Bone marrow (tissue), 2 donors: Measurements from ENCODE around the gene TMEM260.
"Not testable (repeated sequence)": the region's sequence is repeated elsewhere in the genome, so short reads cannot be mapped to it uniquely, and the experiment has no call there.

ENCODE experiments used
- DNase-seq, 2 donors: peaks; one replicate each; lab custom pipeline; 2025; lab: John Stamatoyannopoulos, UW

The TMEM260 gene

GRCh38 chr14:56598519-56598918 lies 18.9 kb downstream of the TMEM260 start:
- DNase-seq: no peak

- DNase-seq: no peak
These were observed 24.1 kb downstream of the TMEM260 start for GRCh38 chr14:56603648-56604047.

- DNase-seq: no peak
These were observed 29.1 kb downstream of the TMEM260 start for GRCh38 chr14:56608689-56609088.

- not testable (repeated sequence) for DNase-seq
These were observed 32.1 kb downstream of the TMEM260 start for GRCh38 chr14:56611663-56612062.

GRCh38 chr14:56617084-56617483 lies 37.5 kb downstream of the TMEM260 start:
- no peak for DNase-seq

- no peak for DNase-seq
These were observed 51.1 kb downstream of the TMEM260 start for GRCh38 chr14:56630707-56631106.

- DNase-seq: no peak
These were observed 52.6 kb downstream of the TMEM260 start for GRCh38 chr14:56632195-56632594.

- no peak for DNase-seq
These were observed 53.9 kb downstream of the TMEM260 start for GRCh38 chr14:56633544-56633943.

GRCh38 chr14:56635041-56635440 lies 55.4 kb downstream of the TMEM260 start:
- DNase-seq: no peak

GRCh38 chr14:56647493-56647892 lies 67.9 kb downstream of the TMEM260 start:
- no peak for DNase-seq

- DNase-seq: no peak
These were observed 69.1 kb downstream of the TMEM260 start for GRCh38 chr14:56648508-56649301.

- no peak for DNase-seq
These were observed 69.8 kb downstream of the TMEM260 start for GRCh38 chr14:56649382-56649781.

- no peak for DNase-seq
These were observed 70.5 kb downstream of the TMEM260 start for GRCh38 chr14:56650048-56650447.

GRCh38 chr14:56650979-56651378 lies 71.4 kb downstream of the TMEM260 start:
- no peak for DNase-seq

- no peak for DNase-seq
These were observed 78.0 kb downstream of the TMEM260 start for GRCh38 chr14:56657604-56658003.

GRCh38 chr14:56659378-56659777 lies 79.8 kb downstream of the TMEM260 start:
- DNase-seq: no peak

- DNase-seq: no peak
These were observed 80.5 kb downstream of the TMEM260 start for GRCh38 chr14:56659964-56660551.

GRCh38 chr14:56660677-56661389 lies 81.2 kb downstream of the TMEM260 start:
- DNase-seq: no peak

GRCh38 chr14:56661478-56661877 lies 81.9 kb downstream of the TMEM260 start:
- no peak for DNase-seq

GRCh38 chr14:56664811-56665421 lies 85.3 kb downstream of the TMEM260 start:
- DNase-seq: no peak

GRCh38 chr14:56666294-56666693 lies 86.7 kb downstream of the TMEM260 start:
- DNase-seq: no peak

GRCh38 chr14:56666716-56667115 lies 87.1 kb downstream of the TMEM260 start:
- no peak for DNase-seq

- not testable (repeated sequence) for DNase-seq
These were observed 87.7 kb downstream of the TMEM260 start for GRCh38 chr14:56667290-56667689.
